ENCODE results near the gene GOSR2. TPM values are rescaled to one million over a fixed set of nuclear protein-coding genes. Genes with fewer than 3 reads are reported as not detected.
A peak's percentile ranks its signal among the peaks of the same experiment; 100 is the strongest.

GOSR2 gene
- 10 to 100 TPM; 47.7 to 82.4 (median 58.1) TPM for polyA plus RNA-seq (ENCODE audit: low read depth in 6 of 6)

- DNase-seq, result peak; percentile 94
- no peaks in the 10 kb centered on the region for H3K9me3 Mint-ChIP-seq
- H3K27ac Mint-ChIP-seq, result peak within 1 kb of the TSS; percentile 98 to 100 (median 100)
- H3K4me3 Mint-ChIP-seq, result peak within 1 kb of the TSS; percentile 84 to 99 (median 95)
- H3K36me3 Mint-ChIP-seq, result no peaks in the 10 kb centered on the region
- peak; percentile 92 to 94 for ATAC-seq (ENCODE audit: low read depth in 2 of 2)
- H3K27me3 Mint-ChIP-seq, result peaks cover 0 to 5% (median 0%) of the 10 kb centered on the region in 3 donors
- peaks cover 44 to 54% (median 45%) of the 10 kb centered on the region in 3 donors for H3K4me1 Mint-ChIP-seq
Measured at GRCh38 chr17:46922804-46923635, at the start of gene GOSR2. GOSR2 (plus strand) TSS chr17:46923160; CDS start chr17:46923193, 33 bp downstream.

GRCh38 chr17:46873941-46874645 is 48.9 kb upstream of the GOSR2 start:
- Mint-ChIP-seq H3K4me1 (peaks cover 2 to 6% (median 3%) of the 10 kb centered on the region in 3 donors), H3K27ac (no peak overlapping the region), H3K27me3 (peaks cover 0 to 5% (median 0%) of the 10 kb centered on the region in 3 donors), H3K4me3 (no peak overlapping the region), H3K36me3 (no peaks in the 10 kb centered on the region), H3K9me3 (no peaks in the 10 kb centered on the region)
- ATAC-seq (ENCODE audit: low read depth in 2 of 2) (no peak), DNase-seq (no peak)

GRCh38 chr17:46874906-46875305 is 48.1 kb upstream of the GOSR2 start:
- Mint-ChIP-seq H3K9me3 (no peaks in the 10 kb centered on the region), H3K4me3 (no peak overlapping the region), H3K36me3 (no peaks in the 10 kb centered on the region), H3K4me1 (peaks cover 2 to 6% (median 3%) of the 10 kb centered on the region in 3 donors), H3K27me3 (peaks cover 0 to 5% (median 0%) of the 10 kb centered on the region in 3 donors), H3K27ac (no peak overlapping the region)
- ATAC-seq (ENCODE audit: low read depth in 2 of 2), result no peak
- DNase-seq, result no peak

GRCh38 chr17:46875849-46876352 is 47.1 kb upstream of the GOSR2 start:
- Mint-ChIP-seq H3K9me3 (no peaks in the 10 kb centered on the region), H3K4me3 (no peak overlapping the region), H3K36me3 (no peaks in the 10 kb centered on the region), H3K27me3 (peaks cover 0 to 5% (median 0%) of the 10 kb centered on the region in 3 donors), H3K4me1 (peaks cover 2 to 6% (median 3%) of the 10 kb centered on the region in 3 donors), H3K27ac (no peak overlapping the region)
- no peak for DNase-seq
- ATAC-seq (ENCODE audit: low read depth in 2 of 2), result no peak

GRCh38 chr17:46876353-46876887 is 46.5 kb upstream of the GOSR2 start:
- H3K4me3 Mint-ChIP-seq, result peak overlapping the region in 1 of 8 donors; percentile 40
- H3K9me3 Mint-ChIP-seq, result no peaks in the 10 kb centered on the region
- H3K27me3 Mint-ChIP-seq, result peaks cover 0 to 4% (median 1%) of the 10 kb centered on the region in 3 donors
- H3K27ac Mint-ChIP-seq, result no peak overlapping the region
- ATAC-seq (ENCODE audit: low read depth in 2 of 2) (peak in 1 of 2 donors; percentile 30), DNase-seq (no peak)
- peaks cover 2 to 6% (median 3%) of the 10 kb centered on the region in 3 donors for H3K4me1 Mint-ChIP-seq
- H3K36me3 Mint-ChIP-seq, result no peaks in the 10 kb centered on the region

GRCh38 chr17:46876926-46877325 is 46.0 kb upstream of the GOSR2 start:
- Mint-ChIP-seq H3K4me3 (peak overlapping the region in 2 of 8 donors; percentile 40 to 56), H3K27ac (no peak overlapping the region), H3K4me1 (peaks cover 2 to 6% (median 3%) of the 10 kb centered on the region in 3 donors), H3K9me3 (no peaks in the 10 kb centered on the region), H3K27me3 (peaks cover 0 to 5% (median 0%) of the 10 kb centered on the region in 3 donors), H3K36me3 (no peaks in the 10 kb centered on the region)
- DNase-seq, result no peak
- ATAC-seq (ENCODE audit: low read depth in 2 of 2), result no peak

GRCh38 chr17:46877466-46877865 is 45.5 kb upstream of the GOSR2 start:
- ATAC-seq (ENCODE audit: low read depth in 2 of 2) (no peak), DNase-seq (no peak)
- Mint-ChIP-seq H3K27me3 (peaks cover 0 to 5% (median 0%) of the 10 kb centered on the region in 3 donors), H3K9me3 (no peaks in the 10 kb centered on the region), H3K4me1 (peaks cover 2 to 6% (median 3%) of the 10 kb centered on the region in 3 donors), H3K27ac (peak overlapping the region in 1 of 6 donors; percentile 81), H3K36me3 (no peaks in the 10 kb centered on the region), H3K4me3 (no peak overlapping the region)

GRCh38 chr17:46878055-46878454 is 44.9 kb upstream of the GOSR2 start:
- DNase-seq (no peak), ATAC-seq (ENCODE audit: low read depth in 2 of 2) (no peak)
- no peaks in the 10 kb centered on the region for H3K36me3 Mint-ChIP-seq
- H3K4me3 Mint-ChIP-seq, result no peak overlapping the region
- H3K27me3 Mint-ChIP-seq, result peaks cover 0 to 5% (median 0%) of the 10 kb centered on the region in 3 donors
- no peaks in the 10 kb centered on the region for H3K9me3 Mint-ChIP-seq
- H3K27ac Mint-ChIP-seq, result peak overlapping the region in 1 of 6 donors; percentile 81
- peaks cover 2 to 6% (median 3%) of the 10 kb centered on the region in 3 donors for H3K4me1 Mint-ChIP-seq

GRCh38 chr17:46879101-46879500 is 43.9 kb upstream of the GOSR2 start:
- Mint-ChIP-seq H3K36me3 (no peaks in the 10 kb centered on the region), H3K27me3 (peaks cover 0 to 5% (median 1%) of the 10 kb centered on the region in 3 donors), H3K27ac (no peak overlapping the region), H3K4me1 (peaks cover 0 to 2% (median 1%) of the 10 kb centered on the region in 3 donors), H3K9me3 (no peaks in the 10 kb centered on the region), H3K4me3 (no peak overlapping the region)
- DNase-seq (no peak), ATAC-seq (ENCODE audit: low read depth in 2 of 2) (no peak)

GRCh38 chr17:46881015-46881414 is 41.9 kb upstream of the GOSR2 start:
- Mint-ChIP-seq H3K27ac (no peak overlapping the region), H3K4me1 (peaks cover 0 to 2% (median 0%) of the 10 kb centered on the region in 3 donors), H3K9me3 (no peaks in the 10 kb centered on the region), H3K4me3 (no peak overlapping the region), H3K27me3 (peaks cover 0 to 20% (median 17%) of the 10 kb centered on the region in 3 donors), H3K36me3 (no peaks in the 10 kb centered on the region)
- DNase-seq (no peak), ATAC-seq (ENCODE audit: low read depth in 2 of 2) (no peak)

GRCh38 chr17:46882666-46883065 is 40.3 kb upstream of the GOSR2 start:
- no peak for DNase-seq

GRCh38 chr17:46883871-46884520 is 39.0 kb upstream of the GOSR2 start:
- ATAC-seq (ENCODE audit: low read depth in 2 of 2) (no peak), DNase-seq (no peak)
- Mint-ChIP-seq H3K4me3 (no peak overlapping the region), H3K9me3 (no peaks in the 10 kb centered on the region), H3K27ac (no peak overlapping the region), H3K27me3 (peaks cover 4 to 32% (median 30%) of the 10 kb centered on the region in 3 donors), H3K36me3 (no peaks in the 10 kb centered on the region), H3K4me1 (no peaks in the 10 kb centered on the region)

More at GRCh38 chr17:46882666-46883065, 40.3 kb upstream of the GOSR2 start:
- no peak for ATAC-seq (ENCODE audit: low read depth in 2 of 2)
- no peak overlapping the region for H3K27ac Mint-ChIP-seq
- H3K9me3 Mint-ChIP-seq, result no peaks in the 10 kb centered on the region
- peaks cover 0 to 25% (median 23%) of the 10 kb centered on the region in 3 donors for H3K27me3 Mint-ChIP-seq
- H3K4me3 Mint-ChIP-seq, result no peak overlapping the region
- no peaks in the 10 kb centered on the region for H3K36me3 Mint-ChIP-seq
- H3K4me1 Mint-ChIP-seq, result peaks cover 0 to under 1% (median 0%) of the 10 kb centered on the region in 3 donors

GRCh38 chr17:46884552-46884951 is 38.4 kb upstream of the GOSR2 start:
- Mint-ChIP-seq H3K9me3 (no peaks in the 10 kb centered on the region), H3K36me3 (no peaks in the 10 kb centered on the region), H3K27ac (peak overlapping the region in 1 of 6 donors; percentile 24), H3K4me3 (no peak overlapping the region), H3K27me3 (peaks cover 6 to 37% (median 30%) of the 10 kb centered on the region in 3 donors), H3K4me1 (no peaks in the 10 kb centered on the region)
- ATAC-seq (ENCODE audit: low read depth in 2 of 2), result no peak
- no peak for DNase-seq

All from naive B cell (primary cell).